Nephron progenitor cell (in vitro differentiated cells): ENCODE results near the gene DSN1.

Source experiments
- DNase-seq: peaks from one replicate; pipeline ENCODE4 v3.0.0; 2021
- H3K27ac Mint-ChIP-seq: 2 replicates; pipeline ENCODE4 v1.8.0; 2021; ENCODE audit warnings: mild to moderate bottlenecking, moderate library complexity, mixed read lengths
- H3K27me3 Mint-ChIP-seq: 2 replicates; pipeline ENCODE4 v1.8.0; 2021; ENCODE audit warnings: mild to moderate bottlenecking, low read depth, mixed read lengths; ENCODE audit not compliant: poor library complexity
- H3K36me3 Mint-ChIP-seq: 2 replicates; pipeline ENCODE4 v1.8.0; 2021; ENCODE audit warnings: low read depth, mixed read lengths
- H3K4me1 Mint-ChIP-seq: 2 replicates; pipeline ENCODE4 v1.8.0; 2021; ENCODE audit warnings: mixed read lengths
- H3K4me3 Mint-ChIP-seq: 2 replicates; pipeline ENCODE4 v1.8.0; 2021; ENCODE audit warnings: mild to moderate bottlenecking, moderate library complexity, mixed read lengths
- H3K9me3 Mint-ChIP-seq: 2 replicates; pipeline ENCODE4 v1.8.0; 2021; ENCODE audit warnings: mild to moderate bottlenecking, moderate library complexity, mixed read lengths
- CTCF ChIP-seq: fragments of 200-600 bp; sonication (generic); IDR thresholded peaks from 2 replicates; pipeline ENCODE4 v1.5.0; 2021; ENCODE audit warnings: antibody characterized with exemption

DSN1 gene

DNA sequence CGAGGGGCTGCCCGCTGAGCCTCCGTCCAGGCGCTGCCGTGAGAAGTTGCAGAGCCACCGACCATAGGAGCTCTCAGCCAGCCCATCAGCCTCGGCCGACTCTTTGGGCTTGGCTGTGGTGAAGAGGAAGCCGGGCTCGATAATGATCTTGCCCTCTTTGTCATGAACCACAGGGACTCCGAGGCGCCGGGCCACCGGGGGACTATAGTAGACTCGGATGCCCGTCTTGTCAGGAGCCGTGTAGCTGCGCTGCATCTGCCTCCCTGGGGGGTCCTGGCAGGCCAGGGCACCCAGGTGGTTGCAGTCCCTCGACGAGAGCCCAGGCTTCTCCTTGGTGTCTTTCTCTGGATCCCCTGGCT is 20.5 kb upstream of the DSN1 start:
- Mint-ChIP-seq H3K36me3 (peaks cover 58% of the 10 kb centered on the region), H3K27ac (peak overlapping the region; percentile 24), H3K4me1 (peaks cover 5% of the 10 kb centered on the region), H3K9me3 (no peaks in the 10 kb centered on the region), H3K4me3 (no peak overlapping the region), H3K27me3 (no peaks in the 10 kb centered on the region)
- TF ChIP-seq CTCF = no peak
- DNase-seq = no peak

DNA sequence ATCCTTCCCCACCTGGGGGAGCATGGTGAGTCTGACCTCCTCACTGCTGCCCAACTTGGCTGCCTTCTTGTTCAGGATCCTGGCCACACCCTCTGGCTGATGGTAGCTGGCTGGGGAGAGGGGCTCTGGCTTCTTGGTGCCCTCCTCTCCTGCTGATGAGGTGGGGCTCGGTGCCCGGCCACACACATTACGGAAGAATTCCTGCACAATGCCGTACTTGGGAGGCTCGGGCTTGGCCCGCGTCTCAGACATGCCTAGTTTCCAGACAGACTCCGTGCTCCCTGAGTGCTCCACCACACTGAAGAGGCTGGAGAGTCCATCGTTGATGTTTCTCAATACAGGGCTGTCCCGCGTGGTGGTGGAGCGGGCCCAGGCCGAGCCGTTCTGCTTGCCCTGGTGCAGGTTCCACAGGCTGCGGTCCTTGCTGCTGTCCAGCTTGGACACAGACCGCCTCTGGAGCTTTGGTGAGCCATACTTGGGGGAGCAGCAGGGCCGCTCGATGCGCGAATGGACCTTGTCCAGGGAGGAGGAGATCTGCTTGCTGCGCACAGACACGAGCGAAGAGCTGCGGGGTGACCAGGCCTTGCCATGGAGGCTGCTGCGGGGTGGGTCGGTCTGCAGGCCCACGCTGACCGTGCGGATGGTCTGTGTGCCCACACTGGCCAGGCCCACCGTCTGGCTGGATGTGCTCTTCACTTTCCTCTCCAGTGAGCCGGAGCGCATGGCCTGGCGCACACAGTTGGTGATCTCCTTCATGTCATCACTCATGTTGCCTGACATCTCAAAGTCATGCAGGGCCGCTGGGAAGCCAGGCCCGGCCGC is 19.9 kb upstream of the DSN1 start:
- peaks cover 5% of the 10 kb centered on the region for H3K4me1 Mint-ChIP-seq
- TF ChIP-seq CTCF = no peak
- H3K27ac Mint-ChIP-seq = no peak overlapping the region
- no peaks in the 10 kb centered on the region for H3K9me3 Mint-ChIP-seq
- H3K27me3 Mint-ChIP-seq = no peaks in the 10 kb centered on the region
- H3K4me3 Mint-ChIP-seq = no peak overlapping the region
- peaks cover 58% of the 10 kb centered on the region for H3K36me3 Mint-ChIP-seq
- no peak for DNase-seq

- Mint-ChIP-seq H3K36me3 (peaks cover 50% of the 10 kb centered on the region), H3K4me3 (no peak overlapping the region), H3K27me3 (no peaks in the 10 kb centered on the region), H3K27ac (no peak overlapping the region), H3K4me1 (peaks cover 5% of the 10 kb centered on the region), H3K9me3 (no peaks in the 10 kb centered on the region)
- peak; percentile 44 for DNase-seq
- no peak for TF ChIP-seq CTCF
These were observed 18.9 kb upstream of the DSN1 start for GRCh38 chr20:36792422-36792821.

- H3K4me3 Mint-ChIP-seq = no peak overlapping the region
- no peak for TF ChIP-seq CTCF
- DNase-seq = no peak
- H3K4me1 Mint-ChIP-seq = peaks cover 5% of the 10 kb centered on the region
- H3K9me3 Mint-ChIP-seq = no peaks in the 10 kb centered on the region
- H3K36me3 Mint-ChIP-seq = peaks cover 54% of the 10 kb centered on the region
- H3K27ac Mint-ChIP-seq = no peak overlapping the region
- H3K27me3 Mint-ChIP-seq = no peaks in the 10 kb centered on the region
These were observed 18.3 kb upstream of the DSN1 start for GRCh38 chr20:36791862-36792261.

DNA sequence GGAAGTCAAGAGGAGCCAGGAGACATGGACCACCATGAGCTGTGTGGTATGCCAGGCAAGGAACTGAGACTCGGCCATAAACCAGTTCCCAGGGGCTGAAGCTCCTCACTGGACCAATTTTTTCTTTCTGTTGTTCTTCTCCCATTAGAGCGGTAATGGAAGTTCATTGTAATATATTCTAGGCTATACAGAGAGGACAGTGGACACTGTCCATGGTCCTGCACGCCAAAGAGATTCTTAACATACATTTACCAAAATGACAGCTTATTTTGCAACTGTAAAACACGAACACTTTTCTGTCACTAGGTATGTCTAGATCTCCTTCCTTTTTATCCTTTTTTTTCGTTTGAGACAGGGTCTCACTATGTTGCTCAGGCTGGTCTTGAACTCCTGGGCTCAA is 13.1 kb upstream of the DSN1 start:
- Mint-ChIP-seq H3K36me3 (peaks cover 58% of the 10 kb centered on the region), H3K27ac (no peak overlapping the region), H3K4me1 (no peaks in the 10 kb centered on the region), H3K27me3 (no peaks in the 10 kb centered on the region), H3K4me3 (no peak overlapping the region), H3K9me3 (no peaks in the 10 kb centered on the region)
- TF ChIP-seq CTCF = no peak
- no peak for DNase-seq

- no peak for TF ChIP-seq CTCF
- DNase-seq = no peak
- H3K9me3 Mint-ChIP-seq = no peaks in the 10 kb centered on the region
- H3K4me1 Mint-ChIP-seq = no peaks in the 10 kb centered on the region
- peaks cover 53% of the 10 kb centered on the region for H3K36me3 Mint-ChIP-seq
- H3K4me3 Mint-ChIP-seq = no peak overlapping the region
- no peak overlapping the region for H3K27ac Mint-ChIP-seq
- no peaks in the 10 kb centered on the region for H3K27me3 Mint-ChIP-seq
These were observed 12.7 kb upstream of the DSN1 start for GRCh38 chr20:36786246-36786645.
